Measurements from ENCODE around the gene IL6ST. TPM values are rescaled to one million over a fixed set of nuclear protein-coding genes. Genes with fewer than 3 reads are reported as not detected.

IL6ST gene
- total RNA-seq, 3 donors from 2014 or later: 78.0 to 209 (median 126) TPM

GRCh38 chr5:55894135-55894534, 100.6 kb downstream of the IL6ST start:
- H3K4me3 ChIP-seq: no peak overlapping the region
- no peak for DNase-seq
- no peaks in the 10 kb centered on the region for H3K36me3 ChIP-seq (ENCODE audit: low read depth)
- intact Hi-C loops (cut with DNase I, micrococcal nuclease): no loop called here
- H3K9me3 ChIP-seq: no peaks in the 10 kb centered on the region
- ATAC-seq: no peak
- H3K4me1 ChIP-seq (ENCODE audit: low read depth): no peaks in the 10 kb centered on the region
- no peak for TF ChIP-seq CTCF (IDR thresholded peaks at IDR 0.05)

GRCh38 chr5:55892479-55892878, 102.3 kb downstream of the IL6ST start:
- no peak for TF ChIP-seq CTCF (IDR thresholded peaks at IDR 0.05)
- DNase-seq (no peak), ATAC-seq (no peak)
- intact Hi-C loops (cut with DNase I, micrococcal nuclease): no loop called here
- H3K36me3 ChIP-seq (ENCODE audit: low read depth): no peaks in the 10 kb centered on the region
- H3K9me3 ChIP-seq: no peaks in the 10 kb centered on the region
- H3K4me3 ChIP-seq: no peak overlapping the region
- H3K4me1 ChIP-seq (ENCODE audit: low read depth): no peaks in the 10 kb centered on the region

- Histone ChIP-seq H3K36me3 (ENCODE audit: low read depth) (no peaks in the 10 kb centered on the region), H3K9me3 (no peaks in the 10 kb centered on the region), H3K4me3 (no peak overlapping the region), H3K4me1 (ENCODE audit: low read depth) (no peaks in the 10 kb centered on the region)
- intact Hi-C loops (cut with DNase I, micrococcal nuclease): no loop called here
- ATAC-seq (no peak), DNase-seq (no peak)
- no peak for TF ChIP-seq CTCF (IDR thresholded peaks at IDR 0.05)
Observed at GRCh38 chr5:55888205-55888604, 106.6 kb downstream of the IL6ST start.

- DNase-seq: no peak
- Histone ChIP-seq H3K9me3 (no peaks in the 10 kb centered on the region), H3K4me1 (ENCODE audit: low read depth) (no peaks in the 10 kb centered on the region), H3K36me3 (ENCODE audit: low read depth) (no peaks in the 10 kb centered on the region), H3K4me3 (no peak overlapping the region)
- intact Hi-C loops (cut with DNase I, micrococcal nuclease): no loop called here
- no peak for ATAC-seq
- no peak for TF ChIP-seq CTCF (IDR thresholded peaks at IDR 0.05)
Observed at GRCh38 chr5:55885359-55885758, 109.4 kb downstream of the IL6ST start.

Other genes with a start within 250 kb of the IL6ST start
- gene IL31RA, start 143.6 kb downstream of the IL6ST start, total RNA-seq: under 1 TPM in 1 of 3 donors, not detected in 2; 0.12 TPM
- gene ANKRD55, start 238.4 kb upstream of the IL6ST start, total RNA-seq: under 1 TPM in 1 of 3 donors, not detected in 2; 0.31 TPM

All from mucosa of descending colon (tissue), 3 donors.